ENCODE measurements around the gene ULK4.

DNA sequence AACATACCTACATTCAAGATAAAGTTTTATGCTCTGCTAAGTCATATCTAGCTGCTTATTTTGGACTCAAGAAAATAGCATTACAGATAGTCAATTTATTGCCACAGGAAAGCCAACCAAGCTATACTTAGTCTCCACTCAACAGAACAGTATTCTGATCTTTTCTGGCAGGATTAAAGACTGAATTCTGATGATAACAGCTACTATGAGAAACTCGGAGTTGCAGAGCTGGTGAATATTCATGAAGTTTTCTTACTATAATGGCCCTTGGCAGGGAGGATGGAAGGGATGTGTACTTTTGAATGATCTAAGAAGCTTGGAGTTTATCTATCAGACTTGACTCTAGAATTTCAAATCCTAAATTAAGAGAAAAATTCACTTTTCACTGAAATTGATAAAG lies 524.9 kb downstream of the ULK4 start:
- TF ChIP-seq FOXK2 (IDR thresholded peaks at IDR 0.05) (no peak), LEF1 (IDR thresholded peaks at IDR 0.05; ENCODE audit: borderline replicate concordance) (no peak)
